C4-2B (cell line): ENCODE results near the gene CDH23.

ENCODE experiments used
- H3K27ac ChIP-seq: fragments of 450-650 bp; 2 replicates; pipeline ENCODE4 v1.5.1; 2017
- CTCF ChIP-seq: fragments of 450-650 bp; conservative IDR thresholded peaks from 2 replicates; pipeline ENCODE4 v1.5.1; 2017; ENCODE audit warnings: mild to moderate bottlenecking
- ZFX ChIP-seq: fragments of 450-650 bp; IDR thresholded peaks from 2 replicates; pipeline ENCODE4 v1.6.1; 2017

CDH23 gene

GRCh38 chr10:71707240-71707789 is 310.6 kb downstream of the CDH23 start:
- no peak overlapping the region for H3K27ac ChIP-seq
- no peak for TF ChIP-seq CTCF
- no peak for TF ChIP-seq ZFX

- no peak overlapping the region for H3K27ac ChIP-seq
- TF ChIP-seq CTCF (peak; percentile 93), ZFX (no peak)
Observed at GRCh38 chr10:71708301-71708703, 311.6 kb downstream of the CDH23 start.

GRCh38 chr10:71708897-71709882 is 312.5 kb downstream of the CDH23 start:
- TF ChIP-seq CTCF = no peak
- no peak for TF ChIP-seq ZFX
- H3K27ac ChIP-seq = no peak overlapping the region

- H3K27ac ChIP-seq = no peak overlapping the region
- no peak for TF ChIP-seq CTCF
- no peak for TF ChIP-seq ZFX
Observed at GRCh38 chr10:71710519-71710918, 313.8 kb downstream of the CDH23 start.

GRCh38 chr10:71711052-71711623 is 314.4 kb downstream of the CDH23 start:
- TF ChIP-seq CTCF (no peak), ZFX (no peak)

GRCh38 chr10:71712170-71712569 is 315.4 kb downstream of the CDH23 start:
- TF ChIP-seq CTCF = no peak
- H3K27ac ChIP-seq = no peak overlapping the region

More at GRCh38 chr10:71711052-71711623, 314.4 kb downstream of the CDH23 start:
- no peak overlapping the region for H3K27ac ChIP-seq

GRCh38 chr10:71712572-71713134 is 315.9 kb downstream of the CDH23 start:
- H3K27ac ChIP-seq = no peak overlapping the region
- TF ChIP-seq CTCF (no peak), ZFX (no peak)
